Camera-type eye (tissue), 1 donor: ENCODE measurements around the gene CHMP1B. TPM values are rescaled to one million over a fixed set of nuclear protein-coding genes. Genes with fewer than 3 reads are reported as not detected.

ENCODE experiments used
- total RNA-seq: library from RNA; depleted of rRNA; stranded (reverse); fragments of >200 nt; gene quantifications from one replicate; pipeline ENCODE4 v1.2.3, GENCODE V29; 2014

The CHMP1B gene
- total RNA-seq, result 65.9 TPM

GRCh38 chr18:11851146-11851805, at the start of gene CHMP1B:
CHMP1B (plus strand) TSS chr18:11851413; CDS start chr18:11851512, 99 bp downstream.

Other genes starting within 250 kb of the CHMP1B start
- gene SLC35G4, start 241.8 kb upstream of the CHMP1B start, total RNA-seq, result not detected
- 17.5 TPM for gene GNAL, start 162.1 kb upstream of the CHMP1B start, total RNA-seq
- gene MPPE1, start 56.9 kb downstream of the CHMP1B start, total RNA-seq, result 38.1 TPM
- 28.3 TPM for gene IMPA2, start 130.1 kb downstream of the CHMP1B start, total RNA-seq
- not detected for gene ANKRD62, start 242.4 kb downstream of the CHMP1B start, total RNA-seq